SK-N-MC (cell line): Measurements from ENCODE around the gene ACACA.

ENCODE experiments used
- EZH2 ChIP-seq: fragments of 200-600 bp; sonication (generic); IDR thresholded peaks from one replicate; pipeline ENCODE4 v1.6.1; 2017; ENCODE audit warnings: antibody characterized with exemption
- FOXP2 ChIP-seq: optimal IDR thresholded peaks from 2 replicates; pipeline ENCODE3; 2011; ENCODE audit warnings: mild to moderate bottlenecking, moderate library complexity; ENCODE audit not compliant: insufficient read depth; ENCODE audit errors: extremely low read length, control extremely low read depth
- POLR2AphosphoS5 ChIP-seq: IDR thresholded peaks from 2 replicates; pipeline ENCODE4 v1.6.1; 2012; ENCODE audit warnings: mild to moderate bottlenecking, low read depth, low read length, borderline replicate concordance

DNA sequence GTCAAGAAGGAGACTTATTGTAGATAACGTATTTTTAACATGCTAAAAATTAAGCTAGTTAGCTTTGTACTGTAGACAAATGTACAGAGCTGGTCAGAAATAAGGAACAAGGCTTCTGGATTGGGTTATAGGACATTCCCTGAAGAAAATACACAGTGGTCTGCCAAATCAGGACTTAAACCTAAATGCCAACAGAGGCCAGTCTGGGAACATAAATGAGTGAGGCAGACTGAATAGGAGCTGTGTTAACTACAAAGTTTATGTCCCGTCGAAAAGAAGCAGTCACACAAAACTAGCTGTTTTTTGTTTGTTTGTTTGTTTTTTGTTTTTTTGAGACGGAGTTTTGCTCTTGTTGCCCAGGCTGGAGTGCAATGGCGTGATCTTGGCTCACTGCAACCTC is 151.2 kb downstream of the ACACA start:
- TF ChIP-seq EZH2 (no peak), POLR2AphosphoS5 (no peak), FOXP2 (no peak)
